Loucy (cell line): Measurements from ENCODE around the gene PPARA.
A peak's percentile ranks its signal among the peaks of the same experiment; 100 is the strongest.

ENCODE experiments used
- H2AFZ ChIP-seq: fragments of 200-600 bp; sonication (generic); 2 replicates; pipeline ENCODE4 v1.6.0; 2016; ENCODE audit warnings: antibody characterized with exemption, mild to moderate bottlenecking, low read length, moderate library complexity
- H3F3A ChIP-seq: fragments of 200-600 bp; 2 replicates; pipeline ENCODE4 v1.6.0; 2016; ENCODE audit warnings: antibody characterized with exemption, low read depth, mild to moderate bottlenecking
- H3K27me3 ChIP-seq: fragments of 200-600 bp; sonication (generic); 2 replicates; pipeline ENCODE4 v1.6.1; 2014; ENCODE audit warnings: low read length, mild to moderate bottlenecking; ENCODE audit not compliant: insufficient read depth, poor library complexity, severe bottlenecking
- H3K36me3 ChIP-seq: fragments of 200-600 bp; sonication (generic); 2 replicates; pipeline ENCODE4 v1.6.1; 2016; ENCODE audit warnings: low read length; ENCODE audit not compliant: insufficient read depth
- H3K4me1 ChIP-seq: fragments of 200-600 bp; sonication (generic); 2 replicates; pipeline ENCODE4 v1.5.1; 2014; ENCODE audit warnings: low read length, mild to moderate bottlenecking; ENCODE audit not compliant: insufficient read depth, poor library complexity, severe bottlenecking
- H3K4me2 ChIP-seq: fragments of 200-600 bp; sonication (generic); 2 replicates; pipeline ENCODE4 v1.6.0; 2014; ENCODE audit warnings: antibody characterized with exemption, low read length, low read depth, mild to moderate bottlenecking; ENCODE audit not compliant: poor library complexity, severe bottlenecking
- H3K4me3 ChIP-seq: fragments of 200-600 bp; sonication (generic); 2 replicates; pipeline ENCODE4 v1.5.1; 2014; ENCODE audit warnings: low read length, mild to moderate bottlenecking, mixed read lengths; ENCODE audit not compliant: poor library complexity, severe bottlenecking
- H3K79me2 ChIP-seq: fragments of 200-600 bp; sonication (generic); 2 replicates; pipeline ENCODE4 v1.6.1; 2014; ENCODE audit warnings: low read length; ENCODE audit not compliant: insufficient read depth
- H3K9ac ChIP-seq: fragments of 200-600 bp; sonication (generic); 2 replicates; pipeline ENCODE4 v1.6.0; 2014; ENCODE audit warnings: mild to moderate bottlenecking, low read depth, low read length, moderate library complexity; ENCODE audit not compliant: poor library complexity, severe bottlenecking
- H3K9me2 ChIP-seq: fragments of 200-600 bp; sonication (generic); replicated peaks from 2 replicates; pipeline ENCODE4 v1.6.1; 2016; ENCODE audit warnings: low read depth, low read length, mixed read lengths
- H3K9me3 ChIP-seq: fragments of 200-600 bp; sonication (generic); 2 replicates; pipeline ENCODE4 v1.6.1; 2014; ENCODE audit warnings: mild to moderate bottlenecking, antibody characterized with exemption, low read length, low read depth; ENCODE audit not compliant: insufficient read depth
- H4K20me1 ChIP-seq: fragments of 200-600 bp; sonication (generic); 2 replicates; pipeline ENCODE4 v1.6.0; 2014; ENCODE audit warnings: antibody characterized with exemption, low read length, mild to moderate bottlenecking; ENCODE audit not compliant: insufficient read depth, poor library complexity, severe bottlenecking
- CTCF ChIP-seq: fragments of 200-600 bp; sonication (generic); conservative IDR thresholded peaks from 2 replicates; pipeline ENCODE4 v1.5.1; 2014; ENCODE audit warnings: mild to moderate bottlenecking, antibody characterized with exemption, low read length
- EZH2phosphoT487 ChIP-seq: fragments of 200-600 bp; IDR thresholded peaks from 2 replicates; pipeline ENCODE4 v1.6.1; 2018; ENCODE audit warnings: antibody characterized with exemption, mild to moderate bottlenecking, moderate library complexity, borderline replicate concordance

PPARA gene

GRCh38 chr22:46121523-46122287, 28.6 kb upstream of the PPARA start:
- Histone ChIP-seq H3K4me1 (peaks cover 33% of the 10 kb centered on the region), H2AFZ (no peak overlapping the region)

GRCh38 chr22:46122511-46122971, 27.8 kb upstream of the PPARA start:
- Histone ChIP-seq H3K9me2 (no peaks in the 10 kb centered on the region), H3K4me3 (no peak overlapping the region), H3K27me3 (no peaks in the 10 kb centered on the region), H2AFZ (peak overlapping the region; percentile 78; the same call in 1 of the 2 replicates), H3F3A (no peaks in the 10 kb centered on the region), H3K4me1 (peaks cover 31% of the 10 kb centered on the region), H3K9ac (peak overlapping the region; percentile 29), H4K20me1 (no peaks in the 10 kb centered on the region), H3K36me3 (no peaks in the 10 kb centered on the region), H3K79me2 (no peaks in the 10 kb centered on the region), H3K9me3 (no peaks in the 10 kb centered on the region), H3K4me2 (peak overlapping the region; percentile 43)
- TF ChIP-seq CTCF: peak; percentile 90
- no peak for TF ChIP-seq EZH2phosphoT487

More at GRCh38 chr22:46121523-46122287, 28.6 kb upstream of the PPARA start:
- H3K79me2 ChIP-seq: no peaks in the 10 kb centered on the region
- no peak overlapping the region for H3K4me3 ChIP-seq
- no peaks in the 10 kb centered on the region for H4K20me1 ChIP-seq
- H3K36me3 ChIP-seq: no peaks in the 10 kb centered on the region
- no peaks in the 10 kb centered on the region for H3K9me2 ChIP-seq
- H3K4me2 ChIP-seq: no peak overlapping the region
- no peaks in the 10 kb centered on the region for H3K27me3 ChIP-seq
- no peaks in the 10 kb centered on the region for H3K9me3 ChIP-seq
- H3K9ac ChIP-seq: no peak overlapping the region
- TF ChIP-seq EZH2phosphoT487: no peak
- no peak for TF ChIP-seq CTCF
- H3F3A ChIP-seq: no peaks in the 10 kb centered on the region

- Histone ChIP-seq H4K20me1 (no peaks in the 10 kb centered on the region), H3K36me3 (no peaks in the 10 kb centered on the region), H3K79me2 (no peaks in the 10 kb centered on the region), H3K4me2 (peak overlapping the region; percentile 43), H3K9me2 (no peaks in the 10 kb centered on the region), H3K9ac (peak overlapping the region; percentile 29), H3K9me3 (no peaks in the 10 kb centered on the region), H3F3A (no peaks in the 10 kb centered on the region), H3K27me3 (no peaks in the 10 kb centered on the region), H2AFZ (0 out of 2 replicates have a peak overlapping the region, but pooled peaks have one; percentile 78), H3K4me3 (no peak overlapping the region), H3K4me1 (peaks cover 28% of the 10 kb centered on the region)
- TF ChIP-seq EZH2phosphoT487 (no peak), CTCF (no peak)
These were observed 27.2 kb upstream of the PPARA start for GRCh38 chr22:46122980-46123693.
